GM12874 (cell line): ENCODE measurements around the gene HTR1D.

Experiments
- CTCF ChIP-seq: IDR thresholded peaks from 2 replicates; pipeline ENCODE4 v1.5.1; 2011; ENCODE audit warnings: low read depth, mild to moderate bottlenecking, control low read depth, low read length, moderate library complexity; ENCODE audit not compliant: insufficient read depth

The HTR1D gene

DNA sequence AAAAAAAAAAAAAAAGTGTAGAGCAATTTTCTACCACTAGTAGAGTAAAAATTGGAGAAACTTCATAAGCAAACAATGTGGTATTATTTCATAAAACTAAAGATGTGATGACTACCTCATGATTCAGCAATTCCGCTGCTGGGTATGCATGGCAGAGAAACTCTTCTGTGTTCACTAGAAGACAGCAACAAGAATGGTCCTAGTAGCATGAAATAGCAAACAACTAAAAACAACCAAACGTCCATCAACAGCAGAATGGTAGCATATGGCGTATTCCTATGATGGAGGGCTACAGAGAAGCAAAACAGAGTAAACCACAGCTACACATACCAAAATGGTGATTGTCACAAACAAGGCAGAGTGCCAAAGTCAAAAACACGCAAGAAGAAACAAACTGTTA lies 18.9 kb downstream of the HTR1D start:
- TF ChIP-seq CTCF = no peak

DNA sequence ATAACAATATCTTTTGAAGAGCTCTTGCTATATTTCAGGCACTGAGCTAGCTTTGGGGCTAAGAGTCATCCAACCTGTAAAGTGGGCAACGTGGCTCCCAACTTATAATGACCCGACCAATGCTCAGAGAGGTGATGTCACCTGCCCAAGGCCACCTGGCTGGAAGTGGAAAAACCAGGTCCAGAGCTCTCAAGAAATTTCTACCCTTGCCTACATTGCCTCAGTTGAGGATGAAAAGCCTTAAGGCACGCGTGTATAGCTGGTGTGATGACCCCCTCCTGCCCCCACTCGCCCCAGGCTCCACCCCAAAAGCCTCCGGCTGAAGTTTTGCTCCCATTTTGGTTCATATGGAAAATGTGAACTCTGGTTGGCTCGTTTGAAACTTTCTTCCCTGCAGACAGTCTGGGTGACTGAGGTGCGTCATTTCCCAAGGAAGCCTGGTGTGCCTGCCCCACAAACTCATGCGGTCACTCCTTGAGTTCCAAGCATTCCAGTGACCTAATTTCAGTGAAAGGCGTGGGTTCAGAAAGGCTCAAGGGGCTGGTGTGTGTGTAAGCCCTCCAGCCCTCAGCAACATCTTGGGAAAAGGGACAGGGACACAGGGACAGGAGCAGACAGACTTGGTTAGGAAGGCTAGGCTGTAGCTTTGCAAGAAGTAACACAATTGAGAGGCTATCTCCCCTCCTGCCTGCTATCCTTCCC lies 20.5 kb downstream of the HTR1D start:
- TF ChIP-seq CTCF = no peak

GRCh38 chr1:23194119-23194984 lies 22.9 kb downstream of the HTR1D start:
- no peak for TF ChIP-seq CTCF

DNA sequence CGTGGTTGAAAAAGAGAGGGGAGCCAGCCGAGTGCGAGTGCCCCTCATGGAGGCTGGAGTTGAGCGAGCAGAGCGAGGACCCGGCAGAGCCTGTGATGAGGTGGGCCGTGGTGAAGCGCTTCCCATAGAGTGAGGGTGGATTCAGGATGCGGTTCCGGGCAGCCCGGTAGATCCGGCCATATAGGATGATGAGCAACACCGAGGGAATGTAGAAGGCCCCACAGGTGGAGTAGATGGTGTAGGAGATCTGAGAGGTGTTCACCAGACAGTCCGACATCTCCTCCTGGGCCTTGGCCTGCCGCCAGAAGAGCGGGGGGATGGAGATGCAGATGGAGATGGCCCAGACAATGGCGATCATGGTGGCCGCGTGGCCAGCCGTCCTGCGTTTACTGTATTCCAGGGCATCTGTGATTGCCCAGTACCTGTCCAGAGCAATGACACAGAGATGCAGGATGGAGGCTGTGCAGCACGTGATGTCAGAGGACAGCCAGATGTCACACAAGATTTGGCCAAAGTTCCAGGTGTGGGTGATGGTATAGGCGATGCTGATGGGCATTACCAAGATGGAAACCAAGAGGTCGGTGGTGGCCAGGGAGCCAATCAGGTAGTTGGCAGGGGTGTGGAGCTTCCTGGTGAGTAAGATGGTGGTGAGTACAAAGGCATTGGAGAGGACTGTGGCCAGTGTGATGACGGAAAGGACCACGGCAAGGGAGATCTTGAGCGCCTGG lies 23.7 kb downstream of the HTR1D start:
- TF ChIP-seq CTCF = no peak

GRCh38 chr1:23191199-23191598 lies 26.1 kb downstream of the HTR1D start:
- TF ChIP-seq CTCF = no peak

DNA sequence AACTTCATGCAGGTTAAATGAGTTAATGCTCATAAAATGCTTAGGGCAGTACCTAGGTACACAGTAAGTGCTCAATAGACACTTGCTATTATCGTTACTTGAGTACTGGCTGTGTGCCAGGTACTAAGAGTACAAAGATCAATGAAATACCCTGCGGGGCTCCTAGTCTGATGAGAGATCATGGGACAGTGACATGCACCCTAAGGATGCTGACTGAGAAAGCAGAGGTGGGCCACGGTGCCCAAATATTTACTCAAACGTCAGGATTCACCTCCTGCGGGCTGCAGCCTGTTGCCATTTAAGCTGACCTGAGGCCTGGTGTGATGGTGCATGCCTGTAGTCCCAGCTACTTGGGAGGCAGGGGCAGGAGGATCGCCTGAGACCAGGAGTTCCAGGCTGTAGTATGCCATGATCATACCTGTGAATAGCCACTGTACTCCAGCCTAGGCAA lies 28.8 kb downstream of the HTR1D start:
- no peak for TF ChIP-seq CTCF

DNA sequence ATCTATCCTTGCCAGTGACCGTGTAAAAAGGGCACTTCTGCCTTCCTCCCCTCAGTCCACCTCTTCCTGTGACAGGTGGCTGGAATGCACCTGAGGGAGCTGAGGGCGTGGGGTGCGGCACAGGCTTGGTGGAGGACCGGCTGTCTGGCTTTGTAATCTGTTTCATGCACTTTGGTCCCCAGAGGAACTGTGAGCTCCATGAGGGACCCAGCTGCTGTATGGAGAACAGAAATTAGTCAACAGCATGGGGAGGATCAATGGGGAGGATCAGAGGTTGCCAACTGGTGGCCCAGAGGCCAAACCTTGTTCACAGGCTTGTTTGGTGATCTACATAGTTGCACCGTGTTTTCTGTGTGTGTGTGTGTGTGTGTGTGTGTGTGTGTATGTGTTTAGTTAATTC lies 29.7 kb downstream of the HTR1D start:
- no peak for TF ChIP-seq CTCF
